ENCODE measurements around the gene STMND1. TPM values are rescaled to one million over a fixed set of nuclear protein-coding genes. Genes with fewer than 3 reads are reported as not detected.
"Not testable (repeated sequence)": the region's sequence is repeated elsewhere in the genome, so short reads cannot be mapped to it uniquely, and the experiment has no call there.

STMND1 gene
- total and polyA plus RNA-seq, 2 of the 4 experiments (the other 2 are of a cell fraction), result not detected

DNA sequence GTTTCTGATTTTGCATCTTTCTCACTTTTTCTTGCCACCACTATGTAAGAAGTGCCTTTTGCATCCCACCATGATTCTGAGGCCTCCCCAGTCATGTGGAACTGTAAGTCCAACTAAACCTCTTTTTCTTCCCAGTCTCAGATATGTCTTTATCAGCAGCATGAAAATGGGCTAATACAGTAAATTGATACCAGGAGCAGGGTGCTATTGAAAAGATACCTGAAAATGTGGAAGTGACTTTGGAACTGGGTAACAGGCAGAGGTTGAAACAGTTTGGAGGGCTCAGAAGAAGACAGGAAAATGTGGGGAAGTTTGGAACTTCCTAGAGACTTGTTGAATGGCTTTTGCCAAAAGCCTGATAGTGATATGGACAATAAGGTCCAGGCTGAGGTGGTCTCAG, 32.9 kb upstream of the STMND1 start:
- CTCF ChIA-PET; H3K4me3 ChIP-seq (ENCODE audit: insufficient read depth, low read depth, low read length); H3K27ac ChIP-seq (ENCODE audit: insufficient read depth, low read length); POLR2A ChIA-PET (ENCODE audit: unreplicated experiment); H4K20me1 ChIP-seq (ENCODE audit: insufficient read depth, low read length); H4K8ac ChIP-seq (ENCODE audit: low read depth in 2 of 2, low read length in 2 of 2); H3K4ac ChIP-seq (ENCODE audit: low read depth, low read length); H3K36me3 ChIP-seq (ENCODE audit: control insufficient read depth, insufficient read depth, low read length); ATAC-seq (ENCODE audit: low read depth); intact Hi-C loops (cut with micrococcal nuclease); H3K4me2 ChIP-seq (ENCODE audit: low read depth, low read length); H3K27me3 ChIP-seq (ENCODE audit: control insufficient read depth, insufficient read depth, low read length); H2BK15ac ChIP-seq (ENCODE audit: low read depth, low read length); in situ Hi-C loops (cut with MboI; ENCODE audit: low sequenced_read_pairs); H3K9ac ChIP-seq (ENCODE audit: low read depth, low read length); H2AK9ac ChIP-seq (replicated peaks; ENCODE audit: low read depth, low read length, poor library complexity); H2BK5ac ChIP-seq (ENCODE audit: low read depth, low read length, poor library complexity, severe bottlenecking); BruUV-seq (replicated peaks); H3K18ac ChIP-seq (ENCODE audit: low read depth, low read length); H2BK120ac ChIP-seq (ENCODE audit: low read depth, low read length); H3K9me3 ChIP-seq (ENCODE audit: control insufficient read depth, insufficient read depth, low read length); H4K5ac ChIP-seq (ENCODE audit: low read depth, low read length); H2AK5ac ChIP-seq (ENCODE audit: low read depth, low read length); H3K23ac ChIP-seq (ENCODE audit: low read depth, low read length); H3K4me1 ChIP-seq (ENCODE audit: control insufficient read depth, insufficient read depth, low read length); H3K56ac ChIP-seq (ENCODE audit: extremely low read depth, insufficient read depth, low read length); DNase-seq; H3K9me1 ChIP-seq (ENCODE audit: insufficient read depth, low read length); H2BK20ac ChIP-seq (ENCODE audit: low read depth, low read length); H4K91ac ChIP-seq (ENCODE audit: insufficient read depth, low read depth, low read length); dilution Hi-C loops (cut with HindIII; ENCODE audit: low sequenced_read_pairs, unreplicated experiment); H3K14ac ChIP-seq (replicated peaks; ENCODE audit: low read depth, low read length); H3K79me1 ChIP-seq (ENCODE audit: low read depth in 1 of 2, low read length in 2 of 2); H2AFZ ChIP-seq (replicated peaks; ENCODE audit: low read length, poor library complexity): not testable (repeated sequence)

DNA sequence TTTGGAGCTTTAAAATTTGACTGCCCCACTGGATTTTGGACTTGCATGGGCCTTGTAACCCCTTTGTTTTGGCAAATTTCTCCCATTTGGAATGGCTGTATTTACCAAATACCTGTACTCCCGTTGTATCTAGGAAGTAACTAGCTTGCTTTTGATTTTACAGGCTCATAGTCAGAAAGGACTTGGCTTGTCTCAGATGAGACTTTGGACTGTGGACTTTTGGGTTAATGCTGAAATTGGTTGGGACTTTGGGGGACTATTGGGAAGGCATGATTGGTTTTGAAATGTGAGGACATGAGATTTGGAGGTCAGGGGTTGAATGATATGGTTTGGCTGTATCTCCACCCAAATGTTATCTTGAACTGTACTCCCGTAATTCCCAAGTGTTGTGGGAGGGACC, 31.4 kb upstream of the STMND1 start:
- H3K56ac ChIP-seq (ENCODE audit: extremely low read depth, insufficient read depth, low read length); H3K27ac ChIP-seq (ENCODE audit: insufficient read depth, low read length); H3K18ac ChIP-seq (ENCODE audit: low read depth, low read length); H4K5ac ChIP-seq (ENCODE audit: low read depth, low read length); H3K23ac ChIP-seq (ENCODE audit: low read depth, low read length); H2BK120ac ChIP-seq (ENCODE audit: low read depth, low read length); ATAC-seq (ENCODE audit: low read depth); H2AFZ ChIP-seq (replicated peaks; ENCODE audit: low read length, poor library complexity); H4K8ac ChIP-seq (ENCODE audit: low read depth in 2 of 2, low read length in 2 of 2); H2BK15ac ChIP-seq (ENCODE audit: low read depth, low read length); H3K9me1 ChIP-seq (ENCODE audit: insufficient read depth, low read length); H3K36me3 ChIP-seq (ENCODE audit: control insufficient read depth, insufficient read depth, low read length); POLR2A ChIA-PET (ENCODE audit: unreplicated experiment); intact Hi-C loops (cut with micrococcal nuclease); DNase-seq; H2AK5ac ChIP-seq (ENCODE audit: low read depth, low read length); in situ Hi-C loops (cut with MboI; ENCODE audit: low sequenced_read_pairs); H2BK20ac ChIP-seq (ENCODE audit: low read depth, low read length); H3K79me1 ChIP-seq (ENCODE audit: low read depth in 1 of 2, low read length in 2 of 2); H2BK5ac ChIP-seq (ENCODE audit: low read depth, low read length, poor library complexity, severe bottlenecking); H3K4ac ChIP-seq (ENCODE audit: low read depth, low read length); dilution Hi-C loops (cut with HindIII; ENCODE audit: low sequenced_read_pairs, unreplicated experiment); H3K9ac ChIP-seq (ENCODE audit: low read depth, low read length); H3K4me2 ChIP-seq (ENCODE audit: low read depth, low read length); H3K27me3 ChIP-seq (ENCODE audit: control insufficient read depth, insufficient read depth, low read length); CTCF ChIA-PET; H3K4me3 ChIP-seq (ENCODE audit: insufficient read depth, low read depth, low read length); H3K4me1 ChIP-seq (ENCODE audit: control insufficient read depth, insufficient read depth, low read length); H2AK9ac ChIP-seq (replicated peaks; ENCODE audit: low read depth, low read length, poor library complexity); H4K20me1 ChIP-seq (ENCODE audit: insufficient read depth, low read length); H3K9me3 ChIP-seq (ENCODE audit: control insufficient read depth, insufficient read depth, low read length); H4K91ac ChIP-seq (ENCODE audit: insufficient read depth, low read depth, low read length); H3K14ac ChIP-seq (replicated peaks; ENCODE audit: low read depth, low read length); BruUV-seq (replicated peaks): not testable (repeated sequence)
- no CpG with 5 or more reads among the region's 2 CpGs for WGBS, 2 experiments (ENCODE audit: extremely low coverage in 2 of 2, insufficient read length in 1 of 2)

Measured in IMR-90 (cell line).